Chondrocyte (in vitro differentiated cells): ENCODE measurements around the gene C10orf120. TPM values are rescaled to one million over a fixed set of nuclear protein-coding genes. Genes with fewer than 3 reads are reported as not detected.

Experiments used
- DNase-seq: peaks from one replicate; pipeline ENCODE4 v3.0.0; 2021; ENCODE audit warnings: mixed read lengths, low spot score
- H3K27ac Mint-ChIP-seq: one replicate; pipeline ENCODE4 v1.8.0; 2021; ENCODE audit warnings: mild to moderate bottlenecking, moderate library complexity, mixed read lengths; ENCODE audit not compliant: unreplicated experiment
- H3K27me3 Mint-ChIP-seq: 2 replicates; pipeline ENCODE4 v1.8.0; 2021; ENCODE audit warnings: low read depth, mixed read lengths
- H3K36me3 Mint-ChIP-seq: 2 replicates; pipeline ENCODE4 v1.8.0; 2021; ENCODE audit warnings: low read depth, mixed read lengths
- H3K4me1 Mint-ChIP-seq: 2 replicates; pipeline ENCODE4 v1.8.0; 2021; ENCODE audit warnings: low read depth, mild to moderate bottlenecking, mixed read lengths
- H3K4me3 Mint-ChIP-seq: one replicate; pipeline ENCODE4 v1.8.0; 2021; ENCODE audit warnings: mild to moderate bottlenecking, moderate library complexity, mixed read lengths; ENCODE audit not compliant: unreplicated experiment
- H3K9me3 Mint-ChIP-seq: 2 replicates; pipeline ENCODE4 v1.8.0; 2021; ENCODE audit warnings: low read depth, mixed read lengths
- total RNA-seq: library from RNA; stranded (reverse); gene quantifications from 3 replicates; pipeline ENCODE4 v1.2.1, GENCODE V29; 2021
- TF ChIP-seq, protein P1 (sequence below): fragments of 200-600 bp; sonication (generic); IDR thresholded peaks from 2 replicates; pipeline ENCODE4 v1.5.0; 2021; ENCODE audit warnings: antibody characterized with exemption, mild to moderate bottlenecking, moderate library complexity

Gene C10orf120
- total RNA-seq, 1 donor from 2014 or later = not detected

DNA sequence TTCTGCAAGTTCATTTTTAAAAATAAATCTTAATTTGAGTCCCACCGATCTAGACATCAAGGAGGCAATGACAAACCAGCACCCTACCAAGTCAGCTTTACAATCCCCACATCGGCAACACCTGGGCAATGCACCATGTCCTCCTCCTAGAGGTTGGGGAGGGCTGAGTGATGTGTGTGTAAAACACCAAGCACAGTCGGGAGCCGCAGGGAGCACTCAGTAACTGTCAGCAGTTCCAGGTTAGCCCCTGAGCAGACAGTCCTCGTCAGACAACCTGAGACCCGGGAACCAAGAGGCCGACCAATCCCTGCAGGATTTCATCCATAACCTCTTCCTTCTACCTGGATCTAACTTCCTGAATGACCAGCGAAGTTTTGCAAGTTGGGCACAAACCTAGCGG lies 15.9 kb upstream of the C10orf120 start:
- TF ChIP-seq, protein P1, sequence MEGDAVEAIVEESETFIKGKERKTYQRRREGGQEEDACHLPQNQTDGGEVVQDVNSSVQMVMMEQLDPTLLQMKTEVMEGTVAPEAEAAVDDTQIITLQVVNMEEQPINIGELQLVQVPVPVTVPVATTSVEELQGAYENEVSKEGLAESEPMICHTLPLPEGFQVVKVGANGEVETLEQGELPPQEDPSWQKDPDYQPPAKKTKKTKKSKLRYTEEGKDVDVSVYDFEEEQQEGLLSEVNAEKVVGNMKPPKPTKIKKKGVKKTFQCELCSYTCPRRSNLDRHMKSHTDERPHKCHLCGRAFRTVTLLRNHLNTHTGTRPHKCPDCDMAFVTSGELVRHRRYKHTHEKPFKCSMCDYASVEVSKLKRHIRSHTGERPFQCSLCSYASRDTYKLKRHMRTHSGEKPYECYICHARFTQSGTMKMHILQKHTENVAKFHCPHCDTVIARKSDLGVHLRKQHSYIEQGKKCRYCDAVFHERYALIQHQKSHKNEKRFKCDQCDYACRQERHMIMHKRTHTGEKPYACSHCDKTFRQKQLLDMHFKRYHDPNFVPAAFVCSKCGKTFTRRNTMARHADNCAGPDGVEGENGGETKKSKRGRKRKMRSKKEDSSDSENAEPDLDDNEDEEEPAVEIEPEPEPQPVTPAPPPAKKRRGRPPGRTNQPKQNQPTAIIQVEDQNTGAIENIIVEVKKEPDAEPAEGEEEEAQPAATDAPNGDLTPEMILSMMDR = no peak

DNA sequence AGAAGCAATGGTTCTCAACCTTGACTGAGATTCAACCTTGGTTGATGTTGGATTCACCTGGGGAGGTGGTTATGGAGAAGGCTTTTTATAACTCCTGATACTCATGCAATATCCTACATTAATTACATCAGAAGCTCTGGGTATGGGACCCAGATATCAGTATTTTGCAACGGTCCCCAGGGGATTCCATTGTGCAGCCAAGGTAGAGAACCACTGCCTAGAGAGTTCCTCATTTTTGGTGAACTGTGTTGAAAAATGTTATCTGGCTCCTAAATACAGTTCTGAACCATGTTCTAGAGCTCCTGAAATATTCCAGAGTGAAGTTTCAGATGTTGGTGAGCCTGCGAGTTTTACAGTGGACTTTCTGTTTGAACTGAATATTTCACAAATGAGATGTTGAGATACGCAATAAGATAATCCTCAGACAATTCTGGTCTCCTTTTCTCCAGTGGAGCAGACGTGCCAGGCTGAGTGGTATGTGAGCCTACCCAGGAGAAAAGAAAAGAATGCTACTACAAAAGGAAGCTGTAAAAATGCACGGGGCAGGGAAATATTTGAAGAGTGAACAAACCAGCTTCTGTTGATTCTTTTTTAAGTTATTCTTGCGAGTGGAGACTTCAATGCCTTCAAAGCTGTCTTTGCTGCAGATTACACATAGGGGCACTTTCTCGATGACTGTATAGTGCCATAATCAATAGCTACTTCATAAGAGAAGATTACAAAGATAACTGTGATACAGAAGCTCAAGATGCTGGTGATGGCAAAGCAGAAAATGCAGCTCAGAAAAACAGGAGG lies 13.6 kb upstream of the C10orf120 start:
- no peaks in the 10 kb centered on the region for H3K36me3 Mint-ChIP-seq
- no peak for DNase-seq

More for the DNA sequence above, 15.9 kb upstream of the C10orf120 start:
- no peak overlapping the region for H3K27ac Mint-ChIP-seq
- no peaks in the 10 kb centered on the region for H3K36me3 Mint-ChIP-seq
- no peak overlapping the region for H3K4me3 Mint-ChIP-seq
- no peaks in the 10 kb centered on the region for H3K9me3 Mint-ChIP-seq
- peaks cover 34% of the 10 kb centered on the region for H3K27me3 Mint-ChIP-seq
- DNase-seq = no peak
- no peaks in the 10 kb centered on the region for H3K4me1 Mint-ChIP-seq

DNA sequence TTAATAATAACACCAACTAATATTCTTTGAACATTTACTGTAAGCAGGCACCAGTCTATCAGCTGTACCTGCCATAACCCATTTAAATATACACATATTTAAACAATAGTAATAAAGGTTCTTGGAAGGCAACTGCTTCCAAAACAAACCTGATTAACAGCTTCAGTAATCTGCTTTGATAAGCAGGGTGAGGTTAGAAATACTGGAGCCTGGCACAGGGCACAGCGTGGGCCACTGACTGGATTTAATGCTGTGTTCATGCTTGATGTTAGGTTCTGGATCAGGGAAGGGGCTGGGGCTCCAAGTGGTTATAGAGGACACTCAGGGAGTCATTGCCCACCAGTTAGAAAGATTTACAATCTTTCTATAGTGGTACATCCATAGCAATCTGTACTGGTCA lies 10.9 kb upstream of the C10orf120 start:
- Mint-ChIP-seq H3K4me1 (no peaks in the 10 kb centered on the region), H3K4me3 (no peak overlapping the region), H3K9me3 (no peaks in the 10 kb centered on the region), H3K27ac (no peak overlapping the region), H3K36me3 (no peaks in the 10 kb centered on the region), H3K27me3 (peaks cover 28% of the 10 kb centered on the region)
- TF ChIP-seq, protein P1 = no peak
- no peak for DNase-seq

More for the DNA sequence above, 13.6 kb upstream of the C10orf120 start:
- TF ChIP-seq, protein P1 = no peak
- Mint-ChIP-seq H3K4me3 (no peak overlapping the region), H3K27ac (no peak overlapping the region), H3K27me3 (peaks cover 36% of the 10 kb centered on the region), H3K4me1 (no peaks in the 10 kb centered on the region), H3K9me3 (no peaks in the 10 kb centered on the region)

DNA sequence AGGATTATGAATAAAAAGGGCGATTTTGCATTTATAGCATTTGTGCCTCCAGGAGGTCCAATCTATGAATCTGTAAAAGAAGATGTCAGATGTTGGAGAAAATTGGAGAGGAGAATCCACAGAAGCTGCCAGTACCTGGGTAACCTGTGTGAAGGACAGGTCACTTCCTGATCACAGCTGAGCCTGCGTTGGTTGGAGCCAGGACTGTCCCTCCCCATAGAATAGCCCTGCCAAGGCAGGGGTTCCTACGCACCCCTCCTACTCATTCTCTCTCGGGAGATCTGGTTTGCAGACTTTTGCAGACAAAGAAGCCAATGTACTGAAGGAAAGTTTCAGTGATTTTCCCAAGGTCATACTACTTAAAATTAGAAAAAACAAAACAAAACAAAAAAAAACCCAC lies 10.3 kb upstream of the C10orf120 start:
- no peaks in the 10 kb centered on the region for H3K36me3 Mint-ChIP-seq
- DNase-seq = no peak
- peaks cover 25% of the 10 kb centered on the region for H3K27me3 Mint-ChIP-seq
- no peaks in the 10 kb centered on the region for H3K4me1 Mint-ChIP-seq
- TF ChIP-seq, protein P1 = no peak
- H3K9me3 Mint-ChIP-seq = no peaks in the 10 kb centered on the region
- H3K4me3 Mint-ChIP-seq = no peak overlapping the region
- H3K27ac Mint-ChIP-seq = no peak overlapping the region

DNA sequence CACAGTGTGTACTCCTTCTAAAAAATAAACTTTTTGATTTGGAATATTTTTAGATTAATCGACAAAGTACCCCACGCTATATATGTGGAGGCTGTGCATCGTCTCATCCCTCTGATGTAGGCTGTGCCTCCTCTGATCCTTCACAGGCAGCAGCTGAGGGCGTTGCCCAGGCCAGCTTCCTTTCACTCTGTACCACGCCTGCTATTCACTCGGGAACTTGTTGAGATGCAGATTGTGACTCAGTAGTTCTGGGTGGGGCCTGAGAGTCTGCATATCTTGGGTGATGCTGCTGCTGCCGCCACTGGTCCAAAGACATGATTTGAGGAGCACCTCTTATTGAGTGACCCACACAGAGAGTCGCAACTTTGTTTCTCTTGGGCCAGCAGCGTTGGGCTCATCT lies 7.9 kb upstream of the C10orf120 start:
- Mint-ChIP-seq H3K9me3 (no peaks in the 10 kb centered on the region), H3K4me3 (no peak overlapping the region), H3K27me3 (peaks cover 23% of the 10 kb centered on the region), H3K36me3 (no peaks in the 10 kb centered on the region), H3K27ac (no peak overlapping the region), H3K4me1 (peaks cover 2% of the 10 kb centered on the region)
- DNase-seq = no peak
- TF ChIP-seq, protein P1 = no peak
